Dendritic cell treated with granulocyte-macrophage colony-stimulating factor and Interleukin-4, amounts not matched to agents 40 ng/mL and 50 ng/mL, for 4 days (primary cell): Measurements from ENCODE around the gene RIMS4.

Source experiments
- H3K27ac Mint-ChIP-seq: one replicate; pipeline ENCODE4 v1.8.0; 2022; ENCODE audit warnings: mild to moderate bottlenecking, mixed read lengths
- H3K27me3 Mint-ChIP-seq: one replicate; pipeline ENCODE4 v1.8.0; 2022; ENCODE audit warnings: mild to moderate bottlenecking, mixed read lengths
- H3K36me3 Mint-ChIP-seq: one replicate; pipeline ENCODE4 v1.8.0; 2022; ENCODE audit warnings: low read depth, mixed read lengths
- H3K4me1 Mint-ChIP-seq: one replicate; pipeline ENCODE4 v1.8.0; 2022; ENCODE audit warnings: low read depth, mixed read lengths
- H3K4me3 Mint-ChIP-seq: one replicate; pipeline ENCODE4 v1.8.0; 2022; ENCODE audit warnings: mild to moderate bottlenecking, moderate library complexity, mixed read lengths
- H3K9me3 Mint-ChIP-seq: one replicate; pipeline ENCODE4 v1.8.0; 2022; ENCODE audit warnings: mixed read lengths
- intact Hi-C: fragments of 100-400 bp; cut with micrococcal nuclease; formaldehyde crosslinking; loops from one replicate; pipeline ENCODE4 v1.15.0; 2022

The RIMS4 gene

GRCh38 chr20:44796311-44796710 lies 14.0 kb downstream of the RIMS4 start:
- H3K9me3 Mint-ChIP-seq: no peaks in the 10 kb centered on the region
- no peak overlapping the region for H3K4me3 Mint-ChIP-seq
- no peak overlapping the region for H3K27ac Mint-ChIP-seq
- H3K27me3 Mint-ChIP-seq: peaks cover 5% of the 10 kb centered on the region
- intact Hi-C loops: loop anchor here (10.0 kb wide), 1 partner anchor 68 kb away; no protein-coding TSS in a partner anchor
- no peaks in the 10 kb centered on the region for H3K4me1 Mint-ChIP-seq
- H3K36me3 Mint-ChIP-seq: no peaks in the 10 kb centered on the region

GRCh38 chr20:44795836-44796235 lies 14.5 kb downstream of the RIMS4 start:
- intact Hi-C loops: loop anchor here (10.0 kb wide), 1 partner anchor 69 kb away; no protein-coding TSS in a partner anchor
- Mint-ChIP-seq H3K4me3 (no peak overlapping the region), H3K36me3 (no peaks in the 10 kb centered on the region), H3K9me3 (no peaks in the 10 kb centered on the region), H3K27me3 (peaks cover 5% of the 10 kb centered on the region), H3K4me1 (no peaks in the 10 kb centered on the region), H3K27ac (no peak overlapping the region)

- Mint-ChIP-seq H3K4me3 (no peak overlapping the region), H3K36me3 (no peaks in the 10 kb centered on the region), H3K9me3 (no peaks in the 10 kb centered on the region), H3K27ac (no peak overlapping the region), H3K4me1 (no peaks in the 10 kb centered on the region), H3K27me3 (peaks cover 9% of the 10 kb centered on the region)
- intact Hi-C loops: loop anchor here (10.0 kb wide), 1 partner anchor 72 kb away; no protein-coding TSS in a partner anchor
These were observed 17.6 kb downstream of the RIMS4 start for GRCh38 chr20:44792796-44793195.

- peaks cover 10% of the 10 kb centered on the region for H3K27me3 Mint-ChIP-seq
- intact Hi-C loops: loop anchor here (10.0 kb wide), 1 partner anchor 74 kb away; no protein-coding TSS in a partner anchor
- H3K9me3 Mint-ChIP-seq: no peaks in the 10 kb centered on the region
- H3K27ac Mint-ChIP-seq: no peak overlapping the region
- H3K36me3 Mint-ChIP-seq: no peaks in the 10 kb centered on the region
- H3K4me1 Mint-ChIP-seq: no peaks in the 10 kb centered on the region
- no peak overlapping the region for H3K4me3 Mint-ChIP-seq
These were observed 19.5 kb downstream of the RIMS4 start for GRCh38 chr20:44790638-44791393.

GRCh38 chr20:44788706-44789456 lies 21.5 kb downstream of the RIMS4 start:
- Mint-ChIP-seq H3K4me1 (no peaks in the 10 kb centered on the region), H3K27me3 (peaks cover 11% of the 10 kb centered on the region), H3K36me3 (no peaks in the 10 kb centered on the region), H3K9me3 (no peaks in the 10 kb centered on the region), H3K27ac (no peak overlapping the region), H3K4me3 (no peak overlapping the region)
- intact Hi-C loops: no loop called here

GRCh38 chr20:44787299-44787698 lies 23.0 kb downstream of the RIMS4 start:
- Mint-ChIP-seq H3K9me3 (no peaks in the 10 kb centered on the region), H3K27me3 (peaks cover 11% of the 10 kb centered on the region), H3K27ac (no peak overlapping the region), H3K4me1 (no peaks in the 10 kb centered on the region), H3K4me3 (no peak overlapping the region), H3K36me3 (no peaks in the 10 kb centered on the region)
- intact Hi-C loops: no loop called here

GRCh38 chr20:44785768-44786167 lies 24.6 kb downstream of the RIMS4 start:
- H3K4me3 Mint-ChIP-seq: no peak overlapping the region
- H3K9me3 Mint-ChIP-seq: no peaks in the 10 kb centered on the region
- no peak overlapping the region for H3K27ac Mint-ChIP-seq
- H3K4me1 Mint-ChIP-seq: no peaks in the 10 kb centered on the region
- H3K36me3 Mint-ChIP-seq: no peaks in the 10 kb centered on the region
- peaks cover 11% of the 10 kb centered on the region for H3K27me3 Mint-ChIP-seq
- intact Hi-C loops: no loop called here

- no peaks in the 10 kb centered on the region for H3K4me1 Mint-ChIP-seq
- no peak overlapping the region for H3K4me3 Mint-ChIP-seq
- no peak overlapping the region for H3K27ac Mint-ChIP-seq
- no peaks in the 10 kb centered on the region for H3K9me3 Mint-ChIP-seq
- H3K36me3 Mint-ChIP-seq: no peaks in the 10 kb centered on the region
- intact Hi-C loops: no loop called here
- peaks cover 8% of the 10 kb centered on the region for H3K27me3 Mint-ChIP-seq
These were observed 25.7 kb downstream of the RIMS4 start for GRCh38 chr20:44784688-44785087.

GRCh38 chr20:44781791-44782190 lies 28.6 kb downstream of the RIMS4 start:
- intact Hi-C loops: no loop called here
- no peak overlapping the region for H3K27ac Mint-ChIP-seq
- no peaks in the 10 kb centered on the region for H3K9me3 Mint-ChIP-seq
- H3K4me1 Mint-ChIP-seq: no peaks in the 10 kb centered on the region
- H3K36me3 Mint-ChIP-seq: no peaks in the 10 kb centered on the region
- no peak overlapping the region for H3K4me3 Mint-ChIP-seq
- peaks cover 3% of the 10 kb centered on the region for H3K27me3 Mint-ChIP-seq

- H3K27me3 Mint-ChIP-seq: peaks cover 1% of the 10 kb centered on the region
- H3K4me3 Mint-ChIP-seq: no peak overlapping the region
- no peaks in the 10 kb centered on the region for H3K4me1 Mint-ChIP-seq
- no peaks in the 10 kb centered on the region for H3K36me3 Mint-ChIP-seq
- no peak overlapping the region for H3K27ac Mint-ChIP-seq
- H3K9me3 Mint-ChIP-seq: no peaks in the 10 kb centered on the region
- intact Hi-C loops: no loop called here
These were observed 29.2 kb downstream of the RIMS4 start for GRCh38 chr20:44781118-44781517.

- peaks cover 1% of the 10 kb centered on the region for H3K27me3 Mint-ChIP-seq
These were observed 30.1 kb downstream of the RIMS4 start for GRCh38 chr20:44780226-44780625.

GRCh38 chr20:44776980-44777379 lies 33.4 kb downstream of the RIMS4 start:
- H3K36me3 Mint-ChIP-seq: no peaks in the 10 kb centered on the region
- no peak overlapping the region for H3K27ac Mint-ChIP-seq
- no peaks in the 10 kb centered on the region for H3K4me1 Mint-ChIP-seq
- H3K9me3 Mint-ChIP-seq: no peaks in the 10 kb centered on the region
- intact Hi-C loops: no loop called here
- peaks cover 1% of the 10 kb centered on the region for H3K27me3 Mint-ChIP-seq
- H3K4me3 Mint-ChIP-seq: no peak overlapping the region

More at GRCh38 chr20:44780226-44780625, 30.1 kb downstream of the RIMS4 start:
- no peak overlapping the region for H3K4me3 Mint-ChIP-seq
- no peaks in the 10 kb centered on the region for H3K4me1 Mint-ChIP-seq
- H3K27ac Mint-ChIP-seq: no peak overlapping the region
- no peaks in the 10 kb centered on the region for H3K36me3 Mint-ChIP-seq
- intact Hi-C loops: no loop called here
- no peaks in the 10 kb centered on the region for H3K9me3 Mint-ChIP-seq

- peaks cover 12% of the 10 kb centered on the region for H3K27me3 Mint-ChIP-seq
- no peaks in the 10 kb centered on the region for H3K9me3 Mint-ChIP-seq
- no peaks in the 10 kb centered on the region for H3K4me1 Mint-ChIP-seq
- no peaks in the 10 kb centered on the region for H3K36me3 Mint-ChIP-seq
- no peak overlapping the region for H3K27ac Mint-ChIP-seq
- no peak overlapping the region for H3K4me3 Mint-ChIP-seq
- intact Hi-C loops: no loop called here
These were observed 37.1 kb downstream of the RIMS4 start for GRCh38 chr20:44773070-44773829.

- intact Hi-C loops: no loop called here
- Mint-ChIP-seq H3K4me1 (no peaks in the 10 kb centered on the region), H3K9me3 (no peaks in the 10 kb centered on the region), H3K27me3 (peaks cover 13% of the 10 kb centered on the region), H3K36me3 (no peaks in the 10 kb centered on the region), H3K27ac (no peak overlapping the region), H3K4me3 (no peak overlapping the region)
These were observed 37.7 kb downstream of the RIMS4 start for GRCh38 chr20:44772636-44773035.
